Psoas muscle (tissue), 8 donors: Measurements from ENCODE around the gene GNLY. TPM values are rescaled to one million over a fixed set of nuclear protein-coding genes. Genes with fewer than 3 reads are reported as not detected.
A peak's percentile ranks its signal among the peaks of the same experiment; 100 is the strongest.
"Not testable (repeated sequence)": the region's sequence is repeated elsewhere in the genome, so short reads cannot be mapped to it uniquely, and the experiment has no call there.

Experiments
- ATAC-seq, 4 donors: fragments of 200-7000 bp; cut with Tn5 transposase; one replicate each; pipeline ENCODE4 v1.9.1; 2020; ENCODE audit warnings: moderate library complexity in 3 of 4, mild to moderate bottlenecking in 2 of 4
- DNase-seq, 2 donors: peaks; one replicate each; pipeline ENCODE4 v3.0.0-alpha.2; 2020
- H3K27ac ChIP-seq: fragments of 200-600 bp; one replicate; pipeline ENCODE4 v1.8.0; 2022
- H3K27me3 ChIP-seq, 3 donors: fragments of 200-600 bp in 1 of 3; one replicate each; pipeline versions ENCODE4 v1.6.1 to v1.8.0; 2013 to 2022; ENCODE audit warnings: low read length in 2 of 3, mild to moderate bottlenecking in 2 of 3, moderate library complexity in 1 of 3; ENCODE audit not compliant: insufficient read depth in 3 of 3
- H3K36me3 ChIP-seq, 2 donors: fragments of 200-600 bp in 1 of 2; one replicate each; pipeline versions ENCODE4 v1.6.1 to v1.8.0; 2013 to 2022; ENCODE audit warnings: low read depth in 1 of 2, mild to moderate bottlenecking in 1 of 2, moderate library complexity in 1 of 2; ENCODE audit not compliant: insufficient read depth in 1 of 2
- H3K4me1 ChIP-seq: fragments of 200-600 bp; one replicate; pipeline ENCODE4 v1.8.0; 2022
- H3K4me3 ChIP-seq: fragments of 200-600 bp; one replicate; pipeline ENCODE4 v1.8.0; 2022; ENCODE audit warnings: mild to moderate bottlenecking
- H3K9me3 ChIP-seq: fragments of 200-600 bp; one replicate; pipeline ENCODE4 v1.8.0; 2022
- CTCF ChIP-seq: fragments of 200-600 bp; IDR thresholded peaks from one replicate; pipeline ENCODE4 v1.8.0; 2022; ENCODE audit warnings: antibody characterized with exemption
- WGBS, 3 donors: extraction: QIAGEN DNeasy Blood & Tissue Kit; methylation state at CpG; one replicate each; pipeline versions ENCODE4 v1.1.6 to v1.1.7; 2013; 5-methylcytosine and 5-hydroxymethylcytosine counted together
- intact Hi-C, 2 donors: fragments of 100-400 bp; cut with DNase I; formaldehyde crosslinking; loops; one replicate each; pipeline versions ENCODE4 v1.11.0 to v1.14.2; 2022
- polyA plus RNA-seq, 3 donors: library from polyadenylated mRNA; stranded (reverse); fragments of 200-250 nt; gene quantifications; one replicate each; pipeline ENCODE4 v1.2.3, GENCODE V29; 2013
- total RNA-seq, 4 donors: library from RNA; stranded (reverse); fragmentation: NEBNext Ultra II Directional in 2 of 4; extraction: Animal tissue kit (Norgen Biotek cat#: 25700) in 2 of 4; gene quantifications; one replicate each; pipeline versions ENCODE4 v1.2.1 to v1.2.4, GENCODE V29; 2021 to 2023
- donor health status: healthy with polysubstance abuse.
- donor health status: DM: no; HTN: no; CAD: no; lungs with moderate emphysema.
- donor health status: Bipolar disorder and iron deficiency.
- donor health status: healthy.
- donor health status: DM: yes; HTN: yes; CAD: no.
- donor health status: DM: no; HTN: no; CAD: no.
- donor health status: DM: no; HTN: no; CAD: no.
- donor health status: DM: yes; HTN: yes; CAD: no.

Gene GNLY
- total and polyA plus RNA-seq, 7 donors, result 0.58 to 31.6 (median 8.2) TPM

GRCh38 chr2:85652056-85652455, 42.1 kb upstream of the GNLY start:
- Histone ChIP-seq H3K9me3 (no peaks in the 10 kb centered on the region), H3K4me3 (no peak overlapping the region), H3K27ac (no peak overlapping the region), H3K36me3 (peaks cover 9 to 86% of the 10 kb centered on the region in 2 donors), H3K27me3 (no peaks in the 10 kb centered on the region), H3K4me1 (no peaks in the 10 kb centered on the region)
- DNase-seq (no peak), ATAC-seq (no peak)
- intact Hi-C loops, result no loop called here
- 95 to 100% (median 96%) methylated on average over 2 of the region's 2 CpGs for WGBS, 3 donors
- TF ChIP-seq CTCF, result no peak

- intact Hi-C loops, result no loop called here
- no peak for TF ChIP-seq CTCF
- WGBS, 3 donors, result 88 to 90% (median 89%) methylated on average over 3 of the region's 3 CpGs
- ATAC-seq (no peak), DNase-seq (no peak)
- Histone ChIP-seq H3K4me3 (no peak overlapping the region), H3K4me1 (no peaks in the 10 kb centered on the region), H3K27me3 (no peaks in the 10 kb centered on the region), H3K9me3 (no peaks in the 10 kb centered on the region), H3K36me3 (peaks cover 6 to 68% of the 10 kb centered on the region in 2 donors), H3K27ac (no peak overlapping the region)
These were observed 40.2 kb upstream of the GNLY start for GRCh38 chr2:85653996-85654395.

DNA sequence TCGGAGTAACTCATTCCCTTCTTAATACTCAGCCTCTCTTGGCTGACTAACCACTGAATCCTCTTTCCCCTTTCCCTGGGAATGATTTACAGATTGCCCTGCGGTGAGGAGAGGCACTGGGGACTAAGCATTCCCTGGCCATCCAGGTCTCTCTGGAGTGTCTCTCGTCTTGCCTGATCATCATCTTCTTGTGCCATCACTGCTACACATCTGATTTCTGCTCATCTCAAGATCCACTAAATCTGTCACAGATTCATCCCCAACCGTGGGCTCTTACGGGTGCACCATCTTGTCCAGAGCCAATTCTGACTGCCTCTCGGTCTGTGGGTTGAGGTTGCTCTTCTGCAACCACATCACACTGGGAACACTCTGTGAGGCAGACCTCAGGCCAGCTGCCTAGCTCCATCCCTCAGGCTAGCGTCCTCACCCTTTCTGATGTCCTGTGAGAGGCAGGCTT, 38.2 kb upstream of the GNLY start:
- Histone ChIP-seq H3K4me3 (no peak overlapping the region), H3K9me3 (no peaks in the 10 kb centered on the region), H3K4me1 (no peaks in the 10 kb centered on the region), H3K27ac (no peak overlapping the region), H3K36me3 (peaks cover 0 to 51% of the 10 kb centered on the region in 2 donors), H3K27me3 (no peaks in the 10 kb centered on the region)
- ATAC-seq (peak in 1 of 4 donors; percentile 25), DNase-seq (no peak)
- intact Hi-C loops, result no loop called here
- no peak for TF ChIP-seq CTCF
- 78 to 83% (median 79%) methylated on average over 7 of the region's 7 CpGs for WGBS, 3 donors

GRCh38 chr2:85656468-85656867, 37.7 kb upstream of the GNLY start:
- intact Hi-C loops, result no loop called here
- ATAC-seq, result peak in 1 of 4 donors; percentile 13
- no peak overlapping the region for H3K4me3 ChIP-seq
- H3K9me3 ChIP-seq, result no peaks in the 10 kb centered on the region
- no peak for DNase-seq
- no peaks in the 10 kb centered on the region for H3K27me3 ChIP-seq
- H3K36me3 ChIP-seq, result peaks cover 0 to 46% of the 10 kb centered on the region in 2 donors
- no peak overlapping the region for H3K27ac ChIP-seq
- no peaks in the 10 kb centered on the region for H3K4me1 ChIP-seq
- 80 to 83% (median 83%) methylated on average over 3 of the region's 3 CpGs for WGBS, 3 donors
- no peak for TF ChIP-seq CTCF

- H3K4me1 ChIP-seq, H3K27me3 ChIP-seq, H3K27ac ChIP-seq, H3K9me3 ChIP-seq, intact Hi-C loops, ATAC-seq, H3K4me3 ChIP-seq, DNase-seq: not testable (repeated sequence)
- 91 to 93% (median 92%) methylated on average over 4 of the region's 4 CpGs for WGBS, 3 donors
- H3K36me3 ChIP-seq, result peaks cover 0 to 37% of the 10 kb centered on the region in 2 donors
These were observed 36.8 kb upstream of the GNLY start for GRCh38 chr2:85657399-85657798.
